ENCODE results near the gene VMP1.

DNA sequence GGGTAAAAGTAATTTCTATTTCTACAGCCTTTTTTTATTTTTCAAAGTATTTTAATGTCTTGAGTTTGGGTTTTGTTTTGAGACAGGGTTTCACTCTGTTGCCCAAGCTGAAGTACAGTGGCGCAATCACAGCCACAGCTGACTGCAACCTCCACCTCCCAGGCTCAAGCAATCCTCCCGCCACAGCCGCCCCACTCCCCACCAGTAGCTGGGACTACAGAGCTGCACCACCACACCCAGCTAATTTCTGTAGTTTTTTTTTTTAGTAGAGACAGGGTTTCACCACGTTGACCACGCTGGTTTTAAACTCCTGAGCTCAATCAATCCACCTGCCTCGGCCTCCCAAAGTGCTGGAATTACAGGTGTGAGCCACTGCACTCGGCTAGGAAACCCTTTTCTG is 141.3 kb downstream of the VMP1 start:
- TF ChIP-seq, protein P1, sequence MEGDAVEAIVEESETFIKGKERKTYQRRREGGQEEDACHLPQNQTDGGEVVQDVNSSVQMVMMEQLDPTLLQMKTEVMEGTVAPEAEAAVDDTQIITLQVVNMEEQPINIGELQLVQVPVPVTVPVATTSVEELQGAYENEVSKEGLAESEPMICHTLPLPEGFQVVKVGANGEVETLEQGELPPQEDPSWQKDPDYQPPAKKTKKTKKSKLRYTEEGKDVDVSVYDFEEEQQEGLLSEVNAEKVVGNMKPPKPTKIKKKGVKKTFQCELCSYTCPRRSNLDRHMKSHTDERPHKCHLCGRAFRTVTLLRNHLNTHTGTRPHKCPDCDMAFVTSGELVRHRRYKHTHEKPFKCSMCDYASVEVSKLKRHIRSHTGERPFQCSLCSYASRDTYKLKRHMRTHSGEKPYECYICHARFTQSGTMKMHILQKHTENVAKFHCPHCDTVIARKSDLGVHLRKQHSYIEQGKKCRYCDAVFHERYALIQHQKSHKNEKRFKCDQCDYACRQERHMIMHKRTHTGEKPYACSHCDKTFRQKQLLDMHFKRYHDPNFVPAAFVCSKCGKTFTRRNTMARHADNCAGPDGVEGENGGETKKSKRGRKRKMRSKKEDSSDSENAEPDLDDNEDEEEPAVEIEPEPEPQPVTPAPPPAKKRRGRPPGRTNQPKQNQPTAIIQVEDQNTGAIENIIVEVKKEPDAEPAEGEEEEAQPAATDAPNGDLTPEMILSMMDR (conservative IDR thresholded peaks at IDR 0.05 in 1 of 2, IDR thresholded peaks at IDR 0.05 in 1 of 2; ENCODE audit: low read depth in 1 of 2, low read length in 2 of 2): no peak
- no peak for TF ChIP-seq EZH2 (IDR thresholded peaks at IDR 0.05; ENCODE audit: low read length, missing control alignments)
